Astrocyte of the spinal cord (primary cell): Measurements from ENCODE around the gene DNAJC5G.

Experiments used
- DNase-seq: peaks from one replicate; pipeline ENCODE4 v3.0.0; 2011; ENCODE audit warnings: low read depth, low spot score
- H3K4me3 ChIP-seq: 2 replicates; pipeline ENCODE4 v1.5.1; 2011; ENCODE audit warnings: low read depth, mild to moderate bottlenecking, low read length, moderate library complexity
- in situ Hi-C: cut with HindIII; loops from 2 replicates; pipeline ENCODE4 v1.10.0; 2017; ENCODE audit warnings: low sequenced_read_pairs
- TF ChIP-seq, protein P1 (sequence below): IDR thresholded peaks from 2 replicates; pipeline ENCODE4 v1.5.1; 2012; ENCODE audit warnings: low read depth, mild to moderate bottlenecking, low read length, inconsistent platforms

Gene DNAJC5G

GRCh38 chr2:27275211-27276150 lies at the start of gene DNAJC5G:
Gene DNAJC5G (plus strand): TSS chr2:27275433. CDS start chr2:27276729, 1,296 bp downstream.
- in situ Hi-C loops = no loop called here
- H3K4me3 ChIP-seq = no peak within 1 kb of the TSS
- DNase-seq = no peak
- TF ChIP-seq, protein P1, sequence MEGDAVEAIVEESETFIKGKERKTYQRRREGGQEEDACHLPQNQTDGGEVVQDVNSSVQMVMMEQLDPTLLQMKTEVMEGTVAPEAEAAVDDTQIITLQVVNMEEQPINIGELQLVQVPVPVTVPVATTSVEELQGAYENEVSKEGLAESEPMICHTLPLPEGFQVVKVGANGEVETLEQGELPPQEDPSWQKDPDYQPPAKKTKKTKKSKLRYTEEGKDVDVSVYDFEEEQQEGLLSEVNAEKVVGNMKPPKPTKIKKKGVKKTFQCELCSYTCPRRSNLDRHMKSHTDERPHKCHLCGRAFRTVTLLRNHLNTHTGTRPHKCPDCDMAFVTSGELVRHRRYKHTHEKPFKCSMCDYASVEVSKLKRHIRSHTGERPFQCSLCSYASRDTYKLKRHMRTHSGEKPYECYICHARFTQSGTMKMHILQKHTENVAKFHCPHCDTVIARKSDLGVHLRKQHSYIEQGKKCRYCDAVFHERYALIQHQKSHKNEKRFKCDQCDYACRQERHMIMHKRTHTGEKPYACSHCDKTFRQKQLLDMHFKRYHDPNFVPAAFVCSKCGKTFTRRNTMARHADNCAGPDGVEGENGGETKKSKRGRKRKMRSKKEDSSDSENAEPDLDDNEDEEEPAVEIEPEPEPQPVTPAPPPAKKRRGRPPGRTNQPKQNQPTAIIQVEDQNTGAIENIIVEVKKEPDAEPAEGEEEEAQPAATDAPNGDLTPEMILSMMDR = no peak

- in situ Hi-C loops = no loop called here
- DNase-seq = no peak
- TF ChIP-seq, protein P1 = no peak
- H3K4me3 ChIP-seq = no peak overlapping the region
These were observed 49.7 kb upstream of the DNAJC5G start for GRCh38 chr2:27225526-27225925.

- TF ChIP-seq, protein P1 = no peak
- DNase-seq = no peak
- no peak overlapping the region for H3K4me3 ChIP-seq
- in situ Hi-C loops = no loop called here
These were observed 47.7 kb upstream of the DNAJC5G start for GRCh38 chr2:27227501-27227900.

- H3K4me3 ChIP-seq = no peak overlapping the region
- TF ChIP-seq, protein P1 = no peak
- DNase-seq = no peak
- in situ Hi-C loops = no loop called here
These were observed 43.3 kb upstream of the DNAJC5G start for GRCh38 chr2:27231921-27232320.

DNA sequence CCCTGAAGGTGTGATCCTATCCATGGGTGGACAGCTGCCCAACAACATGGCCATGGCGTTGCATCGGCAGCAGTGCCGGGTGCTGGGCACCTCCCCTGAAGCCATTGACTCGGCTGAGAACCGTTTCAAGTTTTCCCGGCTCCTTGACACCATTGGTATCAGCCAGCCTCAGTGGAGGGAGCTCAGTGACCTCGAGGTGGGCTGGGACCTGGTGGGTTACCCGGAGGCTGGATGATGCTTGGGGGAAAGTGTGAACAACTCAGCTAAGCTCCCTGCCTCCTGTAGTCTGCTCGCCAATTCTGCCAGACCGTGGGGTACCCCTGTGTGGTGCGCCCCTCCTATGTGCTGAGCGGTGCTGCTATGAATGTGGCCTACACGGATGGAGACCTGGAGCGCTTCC lies 41.9 kb upstream of the DNAJC5G start:
- H3K4me3 ChIP-seq = no peak overlapping the region
- in situ Hi-C loops = no loop called here
- TF ChIP-seq, protein P1 = no peak
- DNase-seq = no peak

GRCh38 chr2:27236136-27236535 lies 39.1 kb upstream of the DNAJC5G start:
- TF ChIP-seq, protein P1 = no peak
- in situ Hi-C loops = no loop called here
- H3K4me3 ChIP-seq = no peak overlapping the region
- no peak for DNase-seq
